SK-N-SH (cell line): ENCODE results near the gene RNF121. TPM values are rescaled to one million over a fixed set of nuclear protein-coding genes. Genes with fewer than 3 reads are reported as not detected.

ENCODE experiments used
- CTCF ChIA-PET: fragments of 300-600, 350-600 bp; formaldehyde crosslinking; extraction: SDS; loops from one replicate; lab custom pipeline; 2021; lab: Yijun Ruan, JAX
- POLR2A ChIA-PET: fragments of 350-600 bp; sonication (Branson Sonifier 250); formaldehyde crosslinking; extraction: SDS; loops from one replicate; lab custom pipeline; 2020; ENCODE audit warnings: antibody characterized with exemption, inconsistent platforms; lab: Yijun Ruan, JAX
- DNase-seq: peaks from one replicate; pipeline ENCODE4 v3.0.0; 2012
- H2AFZ ChIP-seq: fragments of 200-600 bp; sonication (generic); 2 replicates; pipeline ENCODE4 v1.8.1; 2016; ENCODE audit warnings: antibody characterized with exemption, mild to moderate bottlenecking, low read depth
- H3F3A ChIP-seq: fragments of 200-600 bp; sonication (generic); replicated peaks from 2 replicates; pipeline ENCODE3; 2016; ENCODE audit warnings: antibody characterized with exemption, mild to moderate bottlenecking; ENCODE audit not compliant: insufficient read depth
- H3K27ac ChIP-seq, 2 experiments: fragments of 200-500 bp in 1 of 2; fragments of 200-600 bp in 1 of 2; sonication (Bioruptor generic) in 1 of 2; sonication (generic), shearing (Covaris generic) in 1 of 2; 2 replicates each; pipeline versions ENCODE4 v1.5.1 to v1.6.1; 2014 to 2016; ENCODE audit warnings: low read depth in 2 of 2, inconsistent platforms in 1 of 2, low read length in 1 of 2, mild to moderate bottlenecking in 1 of 2, mixed read lengths in 1 of 2
- H3K27me3 ChIP-seq: fragments of 200-600 bp; sonication (generic), shearing (Covaris generic); 2 replicates; pipeline ENCODE4 v1.6.1; 2016; ENCODE audit warnings: mixed run types; ENCODE audit not compliant: insufficient read depth
- H3K36me3 ChIP-seq, 2 experiments: fragments of 200-500 bp in 1 of 2; fragments of 200-600 bp in 1 of 2; sonication (Bioruptor generic) in 1 of 2; sonication (generic) in 1 of 2; replicated peaks in 1 of 2; 2 replicates each; pipeline versions ENCODE3 to v1.5.1; 2014 to 2016; ENCODE audit warnings: low read length in 1 of 2, mild to moderate bottlenecking in 1 of 2; ENCODE audit not compliant: insufficient read depth in 2 of 2, control insufficient read depth in 1 of 2
- H3K4me1 ChIP-seq, 2 experiments: fragments of 200-500 bp in 1 of 2; fragments of 200-600 bp in 1 of 2; sonication (Bioruptor generic) in 1 of 2; sonication (generic), shearing (Covaris generic) in 1 of 2; 2 replicates each; pipeline versions ENCODE4 v1.5.1 to v1.6.1; 2014 to 2016; ENCODE audit warnings: low read depth in 1 of 2, low read length in 1 of 2, mixed run types in 1 of 2; ENCODE audit not compliant: insufficient read depth in 2 of 2, control insufficient read depth in 1 of 2
- H3K4me2 ChIP-seq: fragments of 200-600 bp; sonication (generic), shearing (Covaris generic); 2 replicates; pipeline ENCODE4 v1.6.1; 2017; ENCODE audit warnings: mixed run types
- H3K4me3 ChIP-seq, 2 experiments: fragments of 200-500 bp in 1 of 2; fragments of 200-600 bp in 1 of 2; sonication (Bioruptor generic) in 1 of 2; sonication (generic), shearing (Covaris generic) in 1 of 2; 2 replicates each; pipeline versions ENCODE4 v1.5.1 to v1.8.1; 2014 to 2016; ENCODE audit warnings: low read depth in 2 of 2, inconsistent platforms in 1 of 2, low read length in 1 of 2, mild to moderate bottlenecking in 1 of 2, mixed read lengths in 1 of 2, moderate library complexity in 1 of 2
- H3K79me2 ChIP-seq: fragments of 200-600 bp; sonication (generic); 2 replicates; pipeline ENCODE4 v1.8.1; 2017; ENCODE audit warnings: mild to moderate bottlenecking; ENCODE audit not compliant: insufficient read depth
- H3K9ac ChIP-seq: fragments of 200-600 bp; sonication (generic); 2 replicates; pipeline ENCODE4 v1.6.1; 2017; ENCODE audit warnings: mixed run types
- H3K9me2 ChIP-seq: fragments of 200-600 bp; sonication (generic); 2 replicates; pipeline ENCODE4 v1.6.1; 2017; ENCODE audit warnings: mixed run types
- H3K9me3 ChIP-seq: fragments of 200-600 bp; sonication (generic); 2 replicates; pipeline ENCODE4 v1.6.1; 2017; ENCODE audit warnings: mixed run types, mild to moderate bottlenecking, moderate library complexity
- H4K20me1 ChIP-seq: fragments of 200-600 bp; sonication (generic); 2 replicates; pipeline ENCODE4 v1.6.1; 2017; ENCODE audit warnings: mild to moderate bottlenecking, mixed run types; ENCODE audit not compliant: insufficient read depth
- ELF1 ChIP-seq: IDR thresholded peaks from 2 replicates; pipeline ENCODE4 v1.4.0; 2012
- EZH2phosphoT487 ChIP-seq: fragments of 200-600 bp; sonication (generic); IDR thresholded peaks from 2 replicates; pipeline ENCODE4 v1.6.1; 2017; ENCODE audit warnings: low read depth, mixed run types, mild to moderate bottlenecking, antibody characterized with exemption, moderate library complexity, borderline replicate concordance
- FOSL2 ChIP-seq: IDR thresholded peaks from 2 replicates; pipeline ENCODE4 v1.4.0; 2012; ENCODE audit warnings: low read depth, mild to moderate bottlenecking, moderate library complexity, borderline replicate concordance
- FOXJ3 ChIP-seq: sonication (generic); formaldehyde crosslinking; IDR thresholded peaks from 2 replicates; pipeline ENCODE4 v1.5.1; 2020; ENCODE audit warnings: mild to moderate bottlenecking, missing genetic modification reagents
- FOXM1 ChIP-seq: IDR thresholded peaks from 2 replicates; pipeline ENCODE4 v1.4.0; 2012; ENCODE audit warnings: low read depth, mild to moderate bottlenecking
- GABPA ChIP-seq: IDR thresholded peaks from 2 replicates; pipeline ENCODE4 v1.4.0; 2012; ENCODE audit warnings: low read depth, mild to moderate bottlenecking
- GATA2 ChIP-seq: sonication (generic); formaldehyde crosslinking; IDR thresholded peaks from 2 replicates; pipeline ENCODE4 v1.5.0; 2020; ENCODE audit warnings: mild to moderate bottlenecking, missing genetic modification reagents
- IRF3 ChIP-seq: fragments of 150-350 bp; IDR thresholded peaks from 2 replicates; pipeline ENCODE4 v1.6.1; 2016; ENCODE audit warnings: mild to moderate bottlenecking, low read depth, low read length
- JUND ChIP-seq: IDR thresholded peaks from 2 replicates; pipeline ENCODE4 v1.4.0; 2012
- MEF2A ChIP-seq: IDR thresholded peaks from 2 replicates; pipeline ENCODE4 v1.4.0; 2012; ENCODE audit warnings: low read depth, borderline replicate concordance
- MXI1 ChIP-seq: IDR thresholded peaks from 2 replicates; pipeline ENCODE4 v1.6.1; 2012; ENCODE audit warnings: mild to moderate bottlenecking, low read depth, low read length, improper control_type of control experiment
- NRF1 ChIP-seq: IDR thresholded peaks from 2 replicates; pipeline ENCODE4 v1.6.1; 2012; ENCODE audit warnings: low read depth, mild to moderate bottlenecking, low read length
- POLR2AphosphoS5 ChIP-seq: IDR thresholded peaks from 2 replicates; pipeline ENCODE4 v1.6.1; 2012; ENCODE audit warnings: low read depth, low read length
- REST ChIP-seq: IDR thresholded peaks from 2 replicates; pipeline ENCODE4 v1.6.1; 2012; ENCODE audit warnings: mild to moderate bottlenecking, low read depth, low read length, moderate library complexity
- RFX5 ChIP-seq: IDR thresholded peaks from 2 replicates; pipeline ENCODE4 v1.6.1; 2012; ENCODE audit warnings: mild to moderate bottlenecking, improper control_type of control experiment, low read length
- RXRA ChIP-seq: IDR thresholded peaks from 2 replicates; pipeline ENCODE4 v1.4.0; 2012; ENCODE audit warnings: low read depth, mild to moderate bottlenecking, borderline replicate concordance
- SIN3A ChIP-seq: IDR thresholded peaks from 2 replicates; pipeline ENCODE4 v1.6.1; 2012; ENCODE audit warnings: low read depth, mild to moderate bottlenecking, low read length, moderate library complexity, borderline replicate concordance
- TAF1 ChIP-seq: IDR thresholded peaks from 2 replicates; pipeline ENCODE4 v1.6.1; 2012; ENCODE audit warnings: low read depth, mild to moderate bottlenecking, low read length, moderate library complexity, borderline replicate concordance
- TCF12 ChIP-seq: IDR thresholded peaks from 2 replicates; pipeline ENCODE4 v1.4.0; 2012
- USF2 ChIP-seq: fragments of 150-350 bp; IDR thresholded peaks from 2 replicates; pipeline ENCODE4 v1.6.1; 2017; ENCODE audit warnings: antibody characterized with exemption, low read length, low read depth, borderline replicate concordance
- ZBTB33 ChIP-seq: IDR thresholded peaks from 2 replicates; pipeline ENCODE4 v1.4.0; 2012; ENCODE audit warnings: low read depth, borderline replicate concordance
- WGBS: methylation state at CpG from one replicate; pipeline ENCODE4 v1.1.6; 2017; ENCODE audit warnings: low lambda C conversion rate; 5-methylcytosine and 5-hydroxymethylcytosine counted together
- polyA plus RNA-seq, 3 experiments: library from polyadenylated mRNA; depleted of rRNA; stranded (reverse); fragments of >200 nt; gene quantifications; 2 replicates each; pipeline ENCODE4 v1.2.3, GENCODE V29; 2012

RNF121 gene
- polyA plus RNA-seq, 1 of the 3 experiments (the other 2 are of a cell fraction) = 49.5 TPM

GRCh38 chr11:71979602-71980001, 50.8 kb downstream of the RNF121 start:
- H3K9me3 ChIP-seq = no peaks in the 10 kb centered on the region
- no peaks in the 10 kb centered on the region for H3K27me3 ChIP-seq
- ChIA-PET POLR2A (interaction anchor here (0.7 kb wide), 1 partner anchor 256 kb away, joined by 3 read pairs; no protein-coding TSS in a partner anchor), CTCF (interaction anchor here (0.5 to 5.0 kb wide), 8 partner anchors 34 to 220 kb away, joined by 3 to 37 read pairs (median 10); no protein-coding TSS in a partner anchor)
- H3K4me2 ChIP-seq = no peak overlapping the region
- H3K27ac ChIP-seq = peak overlapping the region in 1 of 2 experiments; percentile 53; a peak in 1 of 4 replicates
- no peak for DNase-seq
- no peak overlapping the region for H3K4me3 ChIP-seq
- H3K79me2 ChIP-seq = peaks cover 41% of the 10 kb centered on the region; the same call in 1 of the 2 replicates
- 96% methylated on average over 3 of the region's 3 CpGs for WGBS
- no peaks in the 10 kb centered on the region for H3K9me2 ChIP-seq
- no peaks in the 10 kb centered on the region; a peak in 2 of 4 replicates for H3K4me1 ChIP-seq
- TF ChIP-seq RXRA (no peak), FOSL2 (no peak), TCF12 (no peak)
- no peak overlapping the region for H3K9ac ChIP-seq
- peaks cover 39 to 42% of the 10 kb centered on the region in 2 experiments for H3K36me3 ChIP-seq
- no peak overlapping the region for H2AFZ ChIP-seq
- no peaks in the 10 kb centered on the region; the same call in 1 of the 2 replicates for H4K20me1 ChIP-seq
- no peaks in the 10 kb centered on the region for H3F3A ChIP-seq

GRCh38 chr11:71986131-71986530, 57.3 kb downstream of the RNF121 start:
- no peak for DNase-seq
- Histone ChIP-seq H3K36me3 (peaks cover 29 to 34% of the 10 kb centered on the region in 2 experiments), H3F3A (peaks cover 6% of the 10 kb centered on the region)
- no peak for TF ChIP-seq ZBTB33
- TF ChIP-seq TAF1 = no peak
- TF ChIP-seq GATA2 = no peak
- no peak for TF ChIP-seq GABPA
- no peak for TF ChIP-seq FOXJ3 (CRISPR knock-in tag)
- no peak for TF ChIP-seq JUND
- no peak for TF ChIP-seq IRF3
- no peak for TF ChIP-seq REST
- TF ChIP-seq MXI1 = no peak
- no peak for TF ChIP-seq USF2
- TF ChIP-seq ELF1 = no peak
- no peak for TF ChIP-seq TCF12
- TF ChIP-seq POLR2AphosphoS5 = no peak
- TF ChIP-seq SIN3A = no peak
- TF ChIP-seq NRF1 = no peak
- TF ChIP-seq FOXM1 = no peak
- TF ChIP-seq EZH2phosphoT487 = no peak
- TF ChIP-seq MEF2A = no peak
- TF ChIP-seq RFX5 = no peak
- TF ChIP-seq, all 33 proteins: peak for 0
- Histone ChIP-seq H3K4me3 (no peak overlapping the region), H3K9me3 (no peaks in the 10 kb centered on the region), H3K4me1 (peaks cover 0 to 16% of the 10 kb centered on the region in 2 experiments; a peak in 2 of 4 replicates), H3K9ac (no peak overlapping the region), H3K27me3 (no peaks in the 10 kb centered on the region), H2AFZ (no peak overlapping the region), H4K20me1 (no peaks in the 10 kb centered on the region), H3K9me2 (no peaks in the 10 kb centered on the region), H3K27ac (no peak overlapping the region), H3K4me2 (no peak overlapping the region), H3K79me2 (no peaks in the 10 kb centered on the region)
- ChIA-PET POLR2A (interaction anchor here (1.6 kb wide), 1 partner anchor 99 kb away, joined by 7 read pairs; no protein-coding TSS in a partner anchor), CTCF (interaction anchor here (0.8 to 4.7 kb wide), 8 partner anchors 9 to 485 kb away, joined by 3 to 34 read pairs (median 4); partner anchors contain the start of gene CLPB)
- 97% methylated on average over 2 of the region's 2 CpGs for WGBS
